Measurements from ENCODE around the gene ATP11A. TPM values are rescaled to one million over a fixed set of nuclear protein-coding genes. Genes with fewer than 3 reads are reported as not detected.

The ATP11A gene
- polyA plus RNA-seq, 2 donors, result 4.2 to 6.7 TPM

GRCh38 chr13:112764028-112764427, 74.2 kb downstream of the ATP11A start:
- peaks cover 4 to 7% of the 10 kb centered on the region in 2 donors for H3K4me1 ChIP-seq (ENCODE audit: control insufficient read depth in 2 of 2, insufficient read depth in 2 of 2, low read length in 1 of 2)
- no peak overlapping the region for H3K27ac ChIP-seq (ENCODE audit: low read depth in 2 of 2, low read length in 1 of 2)
- WGBS, 2 donors, result 89 to 90% methylated on average over 11 of the region's 11 CpGs
- H3K27me3 ChIP-seq (ENCODE audit: control insufficient read depth in 1 of 2, insufficient read depth in 2 of 2, low read length in 2 of 2), result no peaks in the 10 kb centered on the region
- H3K9me3 ChIP-seq (ENCODE audit: control insufficient read depth in 2 of 2, insufficient read depth in 1 of 2, low read depth in 1 of 2, low read length in 1 of 2), result peaks cover 0 to 2% of the 10 kb centered on the region in 2 donors
- no peak overlapping the region for H3K4me3 ChIP-seq (ENCODE audit: low read depth in 1 of 2, low read length in 2 of 2)
- H3K36me3 ChIP-seq (ENCODE audit: control insufficient read depth in 2 of 2, insufficient read depth in 2 of 2, low read length in 1 of 2), result no peaks in the 10 kb centered on the region

DNA sequence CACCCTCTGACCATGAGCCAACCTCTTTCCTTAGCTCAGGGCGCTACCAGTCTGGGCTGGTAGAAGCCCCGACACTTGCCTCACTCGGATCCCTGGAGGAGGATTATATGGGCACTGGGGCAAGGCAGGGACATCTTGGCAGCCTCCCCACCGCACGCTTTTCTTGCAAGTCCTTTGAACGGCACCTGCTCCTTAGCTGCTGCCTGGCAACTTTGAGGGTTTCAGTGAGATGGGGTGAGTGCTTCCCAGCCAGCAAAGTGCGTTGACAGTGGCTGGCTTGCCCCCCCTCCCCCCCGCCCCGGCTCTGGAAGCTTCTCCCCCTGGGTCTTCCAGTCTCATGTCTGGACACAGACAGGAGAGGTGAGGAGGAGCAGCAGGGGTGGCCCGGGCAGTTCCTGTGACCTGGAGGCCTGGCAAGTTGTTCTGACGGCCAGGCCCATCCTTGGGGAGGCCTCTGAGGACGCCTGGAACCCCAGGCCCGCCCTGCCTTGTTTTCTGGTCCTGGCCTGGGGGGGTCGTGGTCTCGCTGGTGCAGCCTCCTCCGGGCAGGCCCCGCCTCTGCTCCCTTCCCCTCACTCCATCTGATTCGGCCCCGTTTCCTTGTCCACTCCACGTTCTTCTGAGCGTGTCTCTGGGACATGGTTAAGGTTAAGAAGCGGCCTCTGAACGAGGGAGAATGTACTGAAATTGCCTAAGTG, 75.2 kb downstream of the ATP11A start:
- no peak overlapping the region for H3K4me3 ChIP-seq (ENCODE audit: low read depth in 1 of 2, low read length in 2 of 2)
- no peaks in the 10 kb centered on the region for H3K27me3 ChIP-seq (ENCODE audit: control insufficient read depth in 1 of 2, insufficient read depth in 2 of 2, low read length in 2 of 2)
- 75 to 84% methylated on average over 23 of the region's 23 CpGs for WGBS, 2 donors
- H3K36me3 ChIP-seq (ENCODE audit: control insufficient read depth in 2 of 2, insufficient read depth in 2 of 2, low read length in 1 of 2), result no peaks in the 10 kb centered on the region
- peaks cover 8 to 14% of the 10 kb centered on the region in 2 donors for H3K4me1 ChIP-seq (ENCODE audit: control insufficient read depth in 2 of 2, insufficient read depth in 2 of 2, low read length in 1 of 2)
- H3K27ac ChIP-seq (ENCODE audit: low read depth in 2 of 2, low read length in 1 of 2), result no peak overlapping the region
- no peaks in the 10 kb centered on the region for H3K9me3 ChIP-seq (ENCODE audit: control insufficient read depth in 2 of 2, insufficient read depth in 1 of 2, low read depth in 1 of 2, low read length in 1 of 2)

DNA sequence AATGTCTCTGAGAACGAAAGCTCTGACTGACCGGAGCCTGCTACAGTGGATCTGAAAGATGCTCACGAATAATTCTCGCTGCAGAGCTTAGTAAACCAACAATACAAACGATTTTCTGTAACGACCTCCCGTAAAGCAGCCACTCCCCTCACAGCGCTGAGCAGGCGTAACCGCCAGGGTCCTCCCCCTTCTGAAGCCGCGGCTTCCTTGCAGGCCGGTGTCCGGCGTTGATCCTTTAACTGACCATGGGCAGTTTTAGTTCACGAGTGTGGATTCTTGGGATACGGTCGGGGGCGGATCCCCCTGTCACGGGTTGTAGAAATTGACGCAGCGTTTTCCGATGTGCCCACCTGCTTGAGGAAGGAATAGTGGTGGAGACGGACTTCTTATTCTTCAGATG, 75.9 kb downstream of the ATP11A start:
- Histone ChIP-seq H3K4me3 (ENCODE audit: low read depth in 1 of 2, low read length in 2 of 2) (no peak overlapping the region), H3K27ac (ENCODE audit: low read depth in 2 of 2, low read length in 1 of 2) (no peak overlapping the region), H3K4me1 (ENCODE audit: control insufficient read depth in 2 of 2, insufficient read depth in 2 of 2, low read length in 1 of 2) (peaks cover 8 to 14% of the 10 kb centered on the region in 2 donors), H3K36me3 (ENCODE audit: control insufficient read depth in 2 of 2, insufficient read depth in 2 of 2, low read length in 1 of 2) (no peaks in the 10 kb centered on the region), H3K27me3 (ENCODE audit: control insufficient read depth in 1 of 2, insufficient read depth in 2 of 2, low read length in 2 of 2) (no peaks in the 10 kb centered on the region), H3K9me3 (ENCODE audit: control insufficient read depth in 2 of 2, insufficient read depth in 1 of 2, low read depth in 1 of 2, low read length in 1 of 2) (no peaks in the 10 kb centered on the region)
- 94 to 95% methylated on average over 24 of the region's 24 CpGs for WGBS, 2 donors

- Histone ChIP-seq H3K4me3 (ENCODE audit: low read depth in 1 of 2, low read length in 2 of 2) (no peak overlapping the region), H3K9me3 (ENCODE audit: control insufficient read depth in 2 of 2, insufficient read depth in 1 of 2, low read depth in 1 of 2, low read length in 1 of 2) (no peaks in the 10 kb centered on the region), H3K4me1 (ENCODE audit: control insufficient read depth in 2 of 2, insufficient read depth in 2 of 2, low read length in 1 of 2) (peaks cover 8 to 14% of the 10 kb centered on the region in 2 donors), H3K27ac (ENCODE audit: low read depth in 2 of 2, low read length in 1 of 2) (no peak overlapping the region), H3K27me3 (ENCODE audit: control insufficient read depth in 1 of 2, insufficient read depth in 2 of 2, low read length in 2 of 2) (no peaks in the 10 kb centered on the region), H3K36me3 (ENCODE audit: control insufficient read depth in 2 of 2, insufficient read depth in 2 of 2, low read length in 1 of 2) (no peaks in the 10 kb centered on the region)
- 90 to 91% methylated on average over 6 of the region's 6 CpGs for WGBS, 2 donors
These were observed 76.5 kb downstream of the ATP11A start for GRCh38 chr13:112766336-112766735.

GRCh38 chr13:112767506-112768471, 78.0 kb downstream of the ATP11A start:
- 86 to 87% methylated on average over 34 of the region's 34 CpGs for whole genome bisulfite sequencing, 2 donors
- H3K4me1 ChIP-seq (ENCODE audit: control insufficient read depth in 2 of 2, insufficient read depth in 2 of 2, low read length in 1 of 2), result peaks cover 5 to 14% of the 10 kb centered on the region in 2 donors
- H3K27ac ChIP-seq (ENCODE audit: low read depth in 2 of 2, low read length in 1 of 2), result no peak overlapping the region
- H3K27me3 ChIP-seq (ENCODE audit: control insufficient read depth in 1 of 2, insufficient read depth in 2 of 2, low read length in 2 of 2), result no peaks in the 10 kb centered on the region
- no peaks in the 10 kb centered on the region for H3K36me3 ChIP-seq (ENCODE audit: control insufficient read depth in 2 of 2, insufficient read depth in 2 of 2, low read length in 1 of 2)
- no peaks in the 10 kb centered on the region for H3K9me3 ChIP-seq (ENCODE audit: control insufficient read depth in 2 of 2, insufficient read depth in 1 of 2, low read depth in 1 of 2, low read length in 1 of 2)
- H3K4me3 ChIP-seq (ENCODE audit: low read depth in 1 of 2, low read length in 2 of 2), result no peak overlapping the region

DNA sequence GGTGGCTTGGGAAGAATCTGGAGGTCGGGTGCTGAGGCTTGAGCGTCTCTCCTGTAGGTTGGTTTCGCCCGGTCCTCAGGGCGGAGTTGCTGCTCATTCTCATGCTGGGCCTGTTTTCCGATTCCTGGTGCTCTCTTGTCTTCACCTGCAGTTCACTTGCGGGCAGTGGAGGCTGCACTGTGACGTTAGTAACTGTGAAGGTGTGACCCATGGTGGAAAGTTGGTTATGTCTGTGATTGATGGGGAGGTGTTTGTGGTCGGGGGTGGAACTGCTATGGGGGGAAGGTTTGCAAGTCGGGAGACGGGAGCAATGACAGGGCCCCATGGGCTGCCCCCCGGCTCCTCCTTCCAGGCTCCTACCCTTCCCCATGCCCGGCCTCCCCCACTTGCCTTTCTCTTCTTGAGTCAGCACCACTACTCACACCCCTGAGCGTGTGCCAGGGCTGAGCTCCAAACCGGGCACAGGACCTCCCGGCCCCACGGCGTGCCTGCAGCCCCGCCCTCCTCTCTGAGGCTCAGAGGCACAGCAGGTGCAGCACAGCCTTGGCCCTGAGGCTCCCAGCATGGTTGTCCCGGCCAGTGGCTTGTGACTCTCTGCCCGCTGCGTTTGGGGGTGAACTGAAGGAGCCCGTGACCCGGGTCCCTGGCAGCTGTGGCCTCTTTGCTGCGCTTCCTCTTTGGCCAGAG, 79.1 kb downstream of the ATP11A start:
- peaks cover 5 to 16% of the 10 kb centered on the region in 2 donors for H3K4me1 ChIP-seq (ENCODE audit: control insufficient read depth in 2 of 2, insufficient read depth in 2 of 2, low read length in 1 of 2)
- WGBS, 2 donors, result 60 to 65% methylated on average over 23 to 25 of the region's 25 CpGs
- H3K27ac ChIP-seq (ENCODE audit: low read depth in 2 of 2, low read length in 1 of 2), result no peak overlapping the region
- H3K36me3 ChIP-seq (ENCODE audit: control insufficient read depth in 2 of 2, insufficient read depth in 2 of 2, low read length in 1 of 2), result no peaks in the 10 kb centered on the region
- H3K4me3 ChIP-seq (ENCODE audit: low read depth in 1 of 2, low read length in 2 of 2), result no peak overlapping the region
- H3K27me3 ChIP-seq (ENCODE audit: control insufficient read depth in 1 of 2, insufficient read depth in 2 of 2, low read length in 2 of 2), result no peaks in the 10 kb centered on the region
- H3K9me3 ChIP-seq (ENCODE audit: control insufficient read depth in 2 of 2, insufficient read depth in 1 of 2, low read depth in 1 of 2, low read length in 1 of 2), result no peaks in the 10 kb centered on the region

DNA sequence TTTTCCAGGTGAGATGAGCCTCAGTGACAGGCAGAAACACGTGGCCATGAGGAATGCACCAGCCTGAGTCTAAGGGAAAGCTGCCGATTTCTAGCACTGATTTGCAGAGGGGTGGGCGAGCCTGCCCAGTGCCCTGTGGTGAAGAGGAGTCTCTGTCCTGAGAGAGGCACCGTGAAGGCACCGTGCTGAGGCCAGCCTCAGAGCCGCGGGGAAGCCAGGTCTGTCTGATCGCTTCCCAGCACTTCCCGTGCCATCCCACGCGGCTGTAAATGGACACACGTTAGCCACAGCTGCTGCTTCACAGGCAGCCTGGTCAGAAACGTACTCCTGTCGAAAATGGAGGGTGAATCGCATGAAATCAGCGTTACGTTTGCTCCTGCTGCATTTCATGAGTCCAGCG, 79.8 kb downstream of the ATP11A start:
- Histone ChIP-seq H3K36me3 (ENCODE audit: control insufficient read depth in 2 of 2, insufficient read depth in 2 of 2, low read length in 1 of 2) (no peaks in the 10 kb centered on the region), H3K27ac (ENCODE audit: low read depth in 2 of 2, low read length in 1 of 2) (no peak overlapping the region)
- WGBS, 2 donors, result 84% methylated on average over 18 of the region's 18 CpGs

GRCh38 chr13:112770504-112770903, 80.7 kb downstream of the ATP11A start:
- no peaks in the 10 kb centered on the region for H3K27me3 ChIP-seq (ENCODE audit: control insufficient read depth in 1 of 2, insufficient read depth in 2 of 2, low read length in 2 of 2)
- H3K9me3 ChIP-seq (ENCODE audit: control insufficient read depth in 2 of 2, insufficient read depth in 1 of 2, low read depth in 1 of 2, low read length in 1 of 2), result no peaks in the 10 kb centered on the region
- 88 to 89% methylated on average over 26 of the region's 26 CpGs for WGBS, 2 donors
- H3K4me1 ChIP-seq (ENCODE audit: control insufficient read depth in 2 of 2, insufficient read depth in 2 of 2, low read length in 1 of 2), result peaks cover 5 to 12% of the 10 kb centered on the region in 2 donors
- no peak overlapping the region for H3K4me3 ChIP-seq (ENCODE audit: low read depth in 1 of 2, low read length in 2 of 2)
- no peak overlapping the region for H3K27ac ChIP-seq (ENCODE audit: low read depth in 2 of 2, low read length in 1 of 2)
- no peaks in the 10 kb centered on the region for H3K36me3 ChIP-seq (ENCODE audit: control insufficient read depth in 2 of 2, insufficient read depth in 2 of 2, low read length in 1 of 2)

More for the DNA sequence above, 79.8 kb downstream of the ATP11A start:
- peaks cover 5 to 15% of the 10 kb centered on the region in 2 donors for H3K4me1 ChIP-seq (ENCODE audit: control insufficient read depth in 2 of 2, insufficient read depth in 2 of 2, low read length in 1 of 2)
- no peak overlapping the region for H3K4me3 ChIP-seq (ENCODE audit: low read depth in 1 of 2, low read length in 2 of 2)
- no peaks in the 10 kb centered on the region for H3K27me3 ChIP-seq (ENCODE audit: control insufficient read depth in 1 of 2, insufficient read depth in 2 of 2, low read length in 2 of 2)
- no peaks in the 10 kb centered on the region for H3K9me3 ChIP-seq (ENCODE audit: control insufficient read depth in 2 of 2, insufficient read depth in 1 of 2, low read depth in 1 of 2, low read length in 1 of 2)

- Histone ChIP-seq H3K4me1 (ENCODE audit: control insufficient read depth in 2 of 2, insufficient read depth in 2 of 2, low read length in 1 of 2) (peaks cover 5 to 12% of the 10 kb centered on the region in 2 donors), H3K36me3 (ENCODE audit: control insufficient read depth in 2 of 2, insufficient read depth in 2 of 2, low read length in 1 of 2) (no peaks in the 10 kb centered on the region), H3K4me3 (ENCODE audit: low read depth in 1 of 2, low read length in 2 of 2) (no peak overlapping the region), H3K9me3 (ENCODE audit: control insufficient read depth in 2 of 2, insufficient read depth in 1 of 2, low read depth in 1 of 2, low read length in 1 of 2) (no peaks in the 10 kb centered on the region), H3K27ac (ENCODE audit: low read depth in 2 of 2, low read length in 1 of 2) (no peak overlapping the region), H3K27me3 (ENCODE audit: control insufficient read depth in 1 of 2, insufficient read depth in 2 of 2, low read length in 2 of 2) (no peaks in the 10 kb centered on the region)
- WGBS, 2 donors, result 85 to 94% methylated on average over 20 of the region's 20 CpGs
These were observed 81.5 kb downstream of the ATP11A start for GRCh38 chr13:112771139-112771876.
